Measurements from ENCODE around the gene PGM1. TPM values are rescaled to one million over a fixed set of nuclear protein-coding genes. Genes with fewer than 3 reads are reported as not detected.

Gene PGM1
- total and polyA plus RNA-seq, 2 of the 13 experiments (the other 11 are each of a cell fraction or from before 2014, with no cell fraction given): 51.6 to 105 TPM

DNA sequence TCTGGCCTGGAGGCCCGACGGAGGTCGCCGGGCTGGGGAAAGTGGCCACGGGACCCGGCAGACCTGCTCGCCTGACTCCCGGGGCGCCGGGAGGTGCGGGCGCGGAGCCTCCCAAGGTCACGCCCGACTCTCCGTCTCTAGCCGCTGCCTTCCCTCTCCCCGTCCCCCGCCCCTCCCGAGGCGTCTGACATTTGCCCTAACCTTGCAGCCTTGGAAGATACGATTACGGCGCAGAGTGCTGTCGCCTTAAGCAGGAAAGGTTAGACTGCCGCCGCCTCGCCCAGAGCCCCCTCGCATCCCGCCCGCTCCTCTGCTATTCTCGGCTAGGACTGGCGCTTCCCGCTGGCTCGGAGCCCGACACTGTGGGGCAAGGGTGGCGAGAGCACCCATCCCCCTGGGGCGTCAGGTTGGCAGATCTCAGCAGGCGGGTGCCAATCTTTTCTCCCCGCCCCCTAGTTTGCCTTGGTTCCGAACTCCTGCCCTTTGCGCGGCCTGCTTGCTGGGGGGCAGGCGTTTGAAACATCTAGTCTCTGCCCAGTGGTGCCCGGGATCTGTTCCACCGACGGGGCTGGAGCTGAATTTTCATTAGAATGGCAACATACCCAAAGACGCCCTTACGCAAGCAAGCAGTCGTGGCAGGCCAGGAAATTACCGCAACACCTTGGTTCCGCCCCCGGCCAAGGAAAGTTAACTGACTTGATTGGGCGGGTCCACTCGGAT, 835 bp downstream of the PGM1 start (continued):
- TF ChIP-seq SOX6 (IDR thresholded peaks at IDR 0.05) (no peak), SOX6 (CRISPR knock-in tag; IDR thresholded peaks at IDR 0.05) (no peak), ZFP37 (CRISPR knock-in tag; IDR thresholded peaks at IDR 0.05; ENCODE audit: borderline replicate concordance) (no peak), POLR2AphosphoS2 (IDR thresholded peaks at IDR 0.05; ENCODE audit: low read depth, low read length) (no peak), ZBTB21 (CRISPR knock-in tag; IDR thresholded peaks at IDR 0.05) (no peak), ZNF562 (CRISPR knock-in tag; IDR thresholded peaks at IDR 0.05; ENCODE audit: borderline replicate concordance) (no peak), THAP11 (CRISPR knock-in tag; IDR thresholded peaks at IDR 0.05) (no peak), HNF4A (CRISPR knock-in tag; IDR thresholded peaks at IDR 0.05) (peak; percentile 18; the same call in 1 of the 2 replicates), PHB2 (IDR thresholded peaks at IDR 0.05; ENCODE audit: partially characterized antibody) (no peak), ZNF567 (CRISPR knock-in tag; IDR thresholded peaks at IDR 0.05; ENCODE audit: borderline replicate concordance) (no peak), NPAS2 (CRISPR knock-in tag; IDR thresholded peaks at IDR 0.05; ENCODE audit: borderline replicate concordance) (no peak), PAX8 (CRISPR knock-in tag; IDR thresholded peaks at IDR 0.05; ENCODE audit: borderline replicate concordance) (no peak), RARA (CRISPR knock-in tag; IDR thresholded peaks at IDR 0.05) (no peak), KLF9 (CRISPR knock-in tag; IDR thresholded peaks at IDR 0.05; ENCODE audit: low read depth) (no peak), CHCHD3 (CRISPR knock-in tag; IDR thresholded peaks at IDR 0.05) (no peak), IRF2 (CRISPR knock-in tag; IDR thresholded peaks at IDR 0.05) (no peak), TIGD3 (CRISPR knock-in tag; IDR thresholded peaks at IDR 0.05; ENCODE audit: borderline replicate concordance) (no peak), ZNF292 (CRISPR knock-in tag; IDR thresholded peaks at IDR 0.05; ENCODE audit: borderline replicate concordance, low read depth) (peak; percentile 38; the same call in 1 of the 2 replicates), FOXK2 (IDR thresholded peaks at IDR 0.05) (no peak), ZNF530 (CRISPR knock-in tag; IDR thresholded peaks at IDR 0.05; ENCODE audit: low read depth) (no peak), ZNF317 (CRISPR knock-in tag; IDR thresholded peaks at IDR 0.05) (no peak), ZNF850 (CRISPR knock-in tag; conservative IDR thresholded peaks at IDR 0.05) (no peak), E2F1 (CRISPR knock-in tag; IDR thresholded peaks at IDR 0.05) (no peak), ZNF709 (CRISPR knock-in tag; IDR thresholded peaks at IDR 0.05) (peak; percentile 24; the same call in 1 of the 2 replicates), ZNF616 (CRISPR knock-in tag; IDR thresholded peaks at IDR 0.05; ENCODE audit: low read depth) (no peak), DRAP1 (CRISPR knock-in tag; IDR thresholded peaks at IDR 0.05) (no peak), ZNF354B (CRISPR knock-in tag; IDR thresholded peaks at IDR 0.05) (no peak)
- TF ChIP-seq, protein P1, sequence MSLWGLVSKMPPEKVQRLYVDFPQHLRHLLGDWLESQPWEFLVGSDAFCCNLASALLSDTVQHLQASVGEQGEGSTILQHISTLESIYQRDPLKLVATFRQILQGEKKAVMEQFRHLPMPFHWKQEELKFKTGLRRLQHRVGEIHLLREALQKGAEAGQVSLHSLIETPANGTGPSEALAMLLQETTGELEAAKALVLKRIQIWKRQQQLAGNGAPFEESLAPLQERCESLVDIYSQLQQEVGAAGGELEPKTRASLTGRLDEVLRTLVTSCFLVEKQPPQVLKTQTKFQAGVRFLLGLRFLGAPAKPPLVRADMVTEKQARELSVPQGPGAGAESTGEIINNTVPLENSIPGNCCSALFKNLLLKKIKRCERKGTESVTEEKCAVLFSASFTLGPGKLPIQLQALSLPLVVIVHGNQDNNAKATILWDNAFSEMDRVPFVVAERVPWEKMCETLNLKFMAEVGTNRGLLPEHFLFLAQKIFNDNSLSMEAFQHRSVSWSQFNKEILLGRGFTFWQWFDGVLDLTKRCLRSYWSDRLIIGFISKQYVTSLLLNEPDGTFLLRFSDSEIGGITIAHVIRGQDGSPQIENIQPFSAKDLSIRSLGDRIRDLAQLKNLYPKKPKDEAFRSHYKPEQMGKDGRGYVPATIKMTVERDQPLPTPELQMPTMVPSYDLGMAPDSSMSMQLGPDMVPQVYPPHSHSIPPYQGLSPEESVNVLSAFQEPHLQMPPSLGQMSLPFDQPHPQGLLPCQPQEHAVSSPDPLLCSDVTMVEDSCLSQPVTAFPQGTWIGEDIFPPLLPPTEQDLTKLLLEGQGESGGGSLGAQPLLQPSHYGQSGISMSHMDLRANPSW (CRISPR knock-in tag; IDR thresholded peaks at IDR 0.05; ENCODE audit: borderline replicate concordance): no peak

Data from HepG2 (cell line).